CD4-positive, CD25-positive, alpha-beta regulatory T cell (primary cell): ENCODE measurements around the gene PMEPA1. TPM values are rescaled to one million over a fixed set of nuclear protein-coding genes. Genes with fewer than 3 reads are reported as not detected.

ENCODE experiments used
- ATAC-seq, 2 donors: fragments of 150-1000 bp; cut with Tn5 transposase; one replicate each; pipeline ENCODE4 v1.10.0; 2021; ENCODE audit warnings: low read depth in 2 of 2, moderate number of reproducible peaks in 2 of 2, moderate library complexity in 1 of 2
- DNase-seq, 3 donors: peaks; one replicate each; pipeline versions ENCODE4 v3.0.0 to v3.0.0-alpha.2; 2012 to 2022; ENCODE audit warnings: mixed read lengths in 1 of 3
- H3K27ac ChIP-seq: one replicate; pipeline ENCODE4 v1.7.0; 2013; ENCODE audit warnings: mild to moderate bottlenecking, low read length; ENCODE audit not compliant: insufficient read depth, poor library complexity, severe bottlenecking
- H3K27me3 ChIP-seq: one replicate; pipeline ENCODE4 v1.7.0; 2013; ENCODE audit warnings: low read length; ENCODE audit not compliant: control insufficient read depth, insufficient read depth
- H3K36me3 ChIP-seq: one replicate; pipeline ENCODE4 v1.7.0; 2013; ENCODE audit warnings: mild to moderate bottlenecking, low read length, moderate library complexity; ENCODE audit not compliant: control insufficient read depth, insufficient read depth
- H3K4me1 ChIP-seq: 2 replicates; pipeline ENCODE4 v1.7.0; 2013; ENCODE audit warnings: mild to moderate bottlenecking, low read length; ENCODE audit not compliant: insufficient read depth, control insufficient read depth, poor library complexity, severe bottlenecking
- H3K4me3 ChIP-seq: one replicate; pipeline ENCODE4 v1.7.0; 2013; ENCODE audit warnings: low read depth, mild to moderate bottlenecking, low read length, moderate library complexity
- H3K9me3 ChIP-seq, 2 experiments: 1 replicate in 1 of 2; 2 replicates in 1 of 2; pipeline ENCODE4 v1.7.0; 2013; ENCODE audit warnings: low read length in 2 of 2, mild to moderate bottlenecking in 1 of 2, moderate library complexity in 1 of 2; ENCODE audit not compliant: control insufficient read depth in 2 of 2
- H3K27ac Mint-ChIP-seq, 3 donors: one replicate each; pipeline ENCODE4 v1.8.0; 2020 to 2022; ENCODE audit warnings: mild to moderate bottlenecking in 3 of 3, mixed read lengths in 3 of 3, moderate library complexity in 2 of 3
- H3K27me3 Mint-ChIP-seq: one replicate; pipeline ENCODE4 v1.8.0; 2022; ENCODE audit warnings: mild to moderate bottlenecking, mixed read lengths
- H3K36me3 Mint-ChIP-seq: one replicate; pipeline ENCODE4 v1.8.0; 2020; ENCODE audit warnings: mixed read lengths
- H3K4me1 Mint-ChIP-seq, 4 donors: one replicate each; pipeline ENCODE4 v1.8.0; 2020 to 2022; ENCODE audit warnings: mixed read lengths in 4 of 4, mild to moderate bottlenecking in 1 of 4
- H3K4me3 Mint-ChIP-seq, 4 donors: one replicate each; pipeline ENCODE4 v1.8.0; 2020 to 2022; ENCODE audit warnings: mild to moderate bottlenecking in 4 of 4, mixed read lengths in 4 of 4, moderate library complexity in 3 of 4
- H3K9me3 Mint-ChIP-seq, 7 donors: one replicate each; pipeline ENCODE4 v1.8.0; 2020 to 2022; ENCODE audit warnings: mixed read lengths in 7 of 7, mild to moderate bottlenecking in 3 of 7, moderate library complexity in 2 of 7
- polyA plus RNA-seq, 4 donors: library from polyadenylated mRNA; unstranded; fragments of 300-500 nt; fragmentation: Illumina TruSeq; gene quantifications; one replicate each; pipeline ENCODE4 v1.2.3, GENCODE V29; 2021
- total RNA-seq: library from RNA; stranded (reverse); gene quantifications from one replicate; pipeline ENCODE4 v1.2.3, GENCODE V29; 2022

Gene PMEPA1
- total and polyA plus RNA-seq, 5 donors from 2014 or later = 0.36 to 4.0 (median 0.86) TPM

DNA sequence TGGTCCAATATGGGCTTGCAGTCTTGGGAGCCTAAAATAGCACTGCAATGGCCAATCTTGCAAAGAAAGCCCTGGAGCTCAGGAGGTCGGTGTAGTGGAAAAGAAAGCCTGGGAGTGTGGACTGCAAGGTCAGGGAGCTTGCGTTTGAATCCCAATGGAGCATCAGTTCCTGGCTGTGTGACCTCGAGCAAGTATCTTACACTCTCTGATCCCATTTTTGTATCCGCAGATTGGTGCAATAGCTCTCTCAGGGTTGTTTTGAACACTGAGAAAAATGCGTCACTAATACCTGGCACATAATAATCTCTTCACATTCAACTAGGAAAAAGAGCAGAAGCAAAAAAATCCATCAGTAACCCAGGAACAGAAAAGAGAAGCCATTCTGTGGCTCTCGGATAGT, 7.3 kb downstream of the PMEPA1 start:
- H3K4me3 Mint-ChIP-seq = no peak overlapping the region
- H3K27me3 ChIP-seq = no peaks in the 10 kb centered on the region
- ATAC-seq (no peak), DNase-seq (no peak)
- H3K27me3 Mint-ChIP-seq = peaks cover 20% of the 10 kb centered on the region
- peak overlapping the region in 1 of 3 donors; percentile 46 for H3K27ac Mint-ChIP-seq
- H3K27ac ChIP-seq = no peak overlapping the region
- H3K4me3 ChIP-seq = no peak overlapping the region
- peaks cover 5% of the 10 kb centered on the region for H3K4me1 ChIP-seq
- H3K4me1 Mint-ChIP-seq = peaks cover 8 to 23% (median 13%) of the 10 kb centered on the region in 4 donors
- no peaks in the 10 kb centered on the region for H3K36me3 ChIP-seq
- no peaks in the 10 kb centered on the region for H3K36me3 Mint-ChIP-seq
- no peaks in the 10 kb centered on the region for H3K9me3 ChIP-seq
- H3K9me3 Mint-ChIP-seq = no peaks in the 10 kb centered on the region

DNA sequence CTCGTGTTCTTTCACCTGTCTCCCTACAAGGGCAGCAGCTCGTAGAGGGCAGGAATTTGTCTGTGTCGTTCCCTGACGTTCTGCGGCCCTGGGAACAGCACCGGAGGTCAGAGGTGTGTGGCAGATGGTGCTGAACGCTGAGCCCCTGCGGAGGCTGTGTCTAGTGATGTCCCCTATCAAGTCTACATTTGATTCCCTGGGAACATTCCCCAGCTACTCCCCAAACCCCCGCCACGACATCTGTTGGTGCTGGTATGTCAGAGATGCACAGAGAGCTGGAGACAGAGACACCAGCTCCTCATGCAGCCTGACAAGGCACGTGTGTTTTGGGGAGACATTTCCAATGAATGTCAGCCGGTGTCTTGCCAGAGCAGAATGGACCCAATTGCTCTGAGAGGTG, 7.7 kb downstream of the PMEPA1 start:
- H3K4me3 Mint-ChIP-seq = no peak overlapping the region
- Histone ChIP-seq H3K4me3 (no peak overlapping the region), H3K27ac (no peak overlapping the region), H3K36me3 (no peaks in the 10 kb centered on the region), H3K4me1 (peaks cover 5% of the 10 kb centered on the region), H3K9me3 (no peaks in the 10 kb centered on the region), H3K27me3 (no peaks in the 10 kb centered on the region)
- H3K9me3 Mint-ChIP-seq = no peaks in the 10 kb centered on the region
- H3K4me1 Mint-ChIP-seq = peaks cover 8 to 19% (median 14%) of the 10 kb centered on the region in 4 donors
- H3K36me3 Mint-ChIP-seq = no peaks in the 10 kb centered on the region
- ATAC-seq (no peak), DNase-seq (no peak)
- no peak overlapping the region for H3K27ac Mint-ChIP-seq
- peaks cover 15% of the 10 kb centered on the region for H3K27me3 Mint-ChIP-seq

DNA sequence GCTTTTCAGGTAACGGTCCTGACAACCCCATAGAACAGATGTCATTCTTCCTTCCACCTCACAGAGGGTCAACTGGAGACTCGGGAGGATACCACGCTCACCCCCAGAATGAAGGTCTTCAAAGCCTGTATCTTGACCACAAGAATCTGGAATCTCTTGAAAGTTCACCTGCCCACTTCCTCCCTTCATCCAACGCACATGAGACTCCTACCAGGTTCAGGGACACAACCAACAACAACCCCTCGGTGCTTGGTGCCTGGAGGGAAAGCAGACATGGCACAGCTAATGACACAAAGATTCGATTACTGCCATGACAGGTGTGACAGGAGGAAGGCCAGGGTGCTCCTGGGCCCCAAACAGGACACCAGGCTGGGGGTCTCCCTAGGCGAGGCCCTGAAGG, 8.2 kb downstream of the PMEPA1 start:
- no peak overlapping the region for H3K27ac Mint-ChIP-seq
- no peaks in the 10 kb centered on the region for H3K9me3 Mint-ChIP-seq
- H3K4me1 ChIP-seq = peaks cover 5% of the 10 kb centered on the region
- H3K4me3 ChIP-seq = no peak overlapping the region
- H3K4me1 Mint-ChIP-seq = peaks cover 8 to 16% (median 14%) of the 10 kb centered on the region in 4 donors
- no peak overlapping the region for H3K27ac ChIP-seq
- H3K27me3 Mint-ChIP-seq = peaks cover 14% of the 10 kb centered on the region
- DNase-seq (no peak), ATAC-seq (no peak)
- H3K4me3 Mint-ChIP-seq = no peak overlapping the region
- H3K27me3 ChIP-seq = no peaks in the 10 kb centered on the region
- H3K36me3 Mint-ChIP-seq = no peaks in the 10 kb centered on the region
- no peaks in the 10 kb centered on the region for H3K9me3 ChIP-seq
- H3K36me3 ChIP-seq = no peaks in the 10 kb centered on the region

DNA sequence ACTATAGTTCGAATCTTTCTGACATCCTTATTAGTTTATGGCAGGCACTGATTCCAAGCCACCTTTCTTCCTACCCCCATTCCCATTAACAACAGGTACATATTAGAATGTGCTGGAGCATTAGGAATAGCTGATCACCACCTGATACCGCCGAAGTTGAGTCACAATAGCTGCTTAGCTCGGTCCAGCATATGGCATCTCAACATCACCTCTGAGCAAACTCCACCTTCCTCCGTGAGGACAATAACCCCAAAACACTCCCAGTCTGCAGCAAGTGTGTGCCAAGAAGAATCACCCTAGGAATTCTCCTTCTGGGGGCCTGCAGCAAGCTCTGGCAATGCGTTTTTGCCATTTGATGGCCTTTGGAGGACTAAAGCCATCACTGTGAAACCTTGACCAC, 8.7 kb downstream of the PMEPA1 start:
- Mint-ChIP-seq H3K36me3 (no peaks in the 10 kb centered on the region), H3K4me3 (no peak overlapping the region), H3K9me3 (no peaks in the 10 kb centered on the region), H3K27me3 (peaks cover 14% of the 10 kb centered on the region), H3K4me1 (peaks cover 8 to 16% (median 14%) of the 10 kb centered on the region in 4 donors), H3K27ac (no peak overlapping the region)
- no peak overlapping the region for H3K4me3 ChIP-seq
- H3K4me1 ChIP-seq = peaks cover 5% of the 10 kb centered on the region
- no peaks in the 10 kb centered on the region for H3K27me3 ChIP-seq
- ATAC-seq (no peak), DNase-seq (no peak)
- no peaks in the 10 kb centered on the region for H3K9me3 ChIP-seq
- no peaks in the 10 kb centered on the region for H3K36me3 ChIP-seq
- H3K27ac ChIP-seq = no peak overlapping the region

- DNase-seq (no peak), ATAC-seq (no peak)
- no peaks in the 10 kb centered on the region for H3K9me3 ChIP-seq
- Mint-ChIP-seq H3K27me3 (peaks cover 14% of the 10 kb centered on the region), H3K36me3 (no peaks in the 10 kb centered on the region), H3K4me1 (peaks cover 8 to 16% (median 13%) of the 10 kb centered on the region in 4 donors), H3K27ac (no peak overlapping the region), H3K4me3 (no peak overlapping the region), H3K9me3 (no peaks in the 10 kb centered on the region)
- no peaks in the 10 kb centered on the region for H3K36me3 ChIP-seq
- H3K4me3 ChIP-seq = no peak overlapping the region
- no peaks in the 10 kb centered on the region for H3K27me3 ChIP-seq
- H3K4me1 ChIP-seq = peaks cover 5% of the 10 kb centered on the region
- no peak overlapping the region for H3K27ac ChIP-seq
These were observed 10.4 kb downstream of the PMEPA1 start for GRCh38 chr20:57699395-57699794.

DNA sequence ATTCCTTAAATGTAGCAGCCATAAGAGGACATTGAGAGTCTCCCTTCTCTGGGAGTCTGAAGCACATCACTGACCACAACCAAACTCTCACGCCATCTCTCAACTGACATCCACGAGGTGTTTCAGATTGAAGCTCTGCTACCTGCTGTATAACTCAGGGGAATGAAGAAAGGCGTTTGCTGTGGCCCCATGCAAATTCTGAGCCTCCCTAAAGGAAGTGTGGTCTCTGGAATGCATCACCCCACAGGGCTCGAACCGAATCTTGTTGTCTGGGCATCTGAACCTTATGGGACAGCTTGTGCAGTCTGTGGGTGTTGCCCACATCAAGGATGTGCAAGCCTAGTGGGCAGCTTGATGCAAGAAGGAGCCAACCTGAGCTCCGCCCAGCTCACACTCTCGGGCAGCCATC, 10.9 kb downstream of the PMEPA1 start:
- Mint-ChIP-seq H3K4me1 (peaks cover 8 to 16% (median 12%) of the 10 kb centered on the region in 4 donors), H3K27ac (no peak overlapping the region), H3K9me3 (no peaks in the 10 kb centered on the region), H3K36me3 (no peaks in the 10 kb centered on the region), H3K27me3 (peaks cover 10% of the 10 kb centered on the region), H3K4me3 (no peak overlapping the region)
- Histone ChIP-seq H3K9me3 (no peaks in the 10 kb centered on the region), H3K27ac (no peak overlapping the region), H3K4me3 (no peak overlapping the region), H3K27me3 (no peaks in the 10 kb centered on the region), H3K4me1 (peaks cover 5% of the 10 kb centered on the region), H3K36me3 (no peaks in the 10 kb centered on the region)
- DNase-seq (no peak), ATAC-seq (no peak)

GRCh38 chr20:57698116-57698866, 11.5 kb downstream of the PMEPA1 start:
- Histone ChIP-seq H3K36me3 (no peaks in the 10 kb centered on the region), H3K4me1 (peaks cover 5% of the 10 kb centered on the region), H3K27ac (no peak overlapping the region), H3K9me3 (no peaks in the 10 kb centered on the region), H3K27me3 (no peaks in the 10 kb centered on the region), H3K4me3 (no peak overlapping the region)
- DNase-seq = peak in 1 of 3 donors; percentile 68
- Mint-ChIP-seq H3K4me1 (peaks cover 8 to 16% (median 13%) of the 10 kb centered on the region in 4 donors), H3K27ac (peak overlapping the region in 2 of 3 donors; percentile 34 to 48), H3K27me3 (peaks cover 10% of the 10 kb centered on the region), H3K4me3 (peak overlapping the region in 1 of 4 donors; percentile 44), H3K9me3 (no peaks in the 10 kb centered on the region), H3K36me3 (no peaks in the 10 kb centered on the region)
- peak; percentile 94 to 95 for ATAC-seq

DNA sequence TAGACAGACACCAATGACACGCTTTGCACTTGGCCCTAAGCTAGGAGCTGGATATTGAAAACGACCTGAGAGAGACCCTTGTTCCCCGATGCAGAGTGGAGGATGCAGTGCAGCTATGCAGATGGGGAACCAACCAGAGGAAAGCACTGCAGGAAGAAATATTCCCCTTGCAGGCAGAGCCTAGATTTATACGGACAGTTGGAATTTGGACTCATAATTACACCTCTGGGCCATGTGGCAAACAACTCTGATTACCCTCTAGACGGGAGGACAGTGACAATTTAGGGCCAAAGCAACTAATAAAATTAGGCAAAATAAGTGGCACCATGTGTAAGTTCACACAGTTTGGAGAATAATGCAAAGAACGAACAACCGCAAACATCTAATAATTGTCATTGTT, 12.3 kb downstream of the PMEPA1 start:
- Histone ChIP-seq H3K9me3 (no peaks in the 10 kb centered on the region), H3K27ac (no peak overlapping the region), H3K4me1 (peaks cover 5% of the 10 kb centered on the region), H3K36me3 (no peaks in the 10 kb centered on the region), H3K4me3 (no peak overlapping the region), H3K27me3 (no peaks in the 10 kb centered on the region)
- Mint-ChIP-seq H3K36me3 (no peaks in the 10 kb centered on the region), H3K4me3 (no peak overlapping the region), H3K27me3 (peaks cover 10% of the 10 kb centered on the region), H3K4me1 (peaks cover 8 to 16% (median 13%) of the 10 kb centered on the region in 4 donors), H3K27ac (no peak overlapping the region), H3K9me3 (no peaks in the 10 kb centered on the region)
- no peak for DNase-seq
- no peak for ATAC-seq
